HG02870 (cell line): ENCODE results near the gene MED15.
"Not testable (repeated sequence)": the region's sequence is repeated elsewhere in the genome, so short reads cannot be mapped to it uniquely, and the experiment has no call there.

ENCODE experiments used
- ATAC-seq: cut with Tn5 transposase; IDR thresholded peaks from one replicate; pipeline ENCODE4 v1.9.1; 2021; ENCODE audit warnings: mild to moderate bottlenecking, moderate library complexity; ENCODE audit not compliant: unreplicated experiment

Gene MED15

DNA sequence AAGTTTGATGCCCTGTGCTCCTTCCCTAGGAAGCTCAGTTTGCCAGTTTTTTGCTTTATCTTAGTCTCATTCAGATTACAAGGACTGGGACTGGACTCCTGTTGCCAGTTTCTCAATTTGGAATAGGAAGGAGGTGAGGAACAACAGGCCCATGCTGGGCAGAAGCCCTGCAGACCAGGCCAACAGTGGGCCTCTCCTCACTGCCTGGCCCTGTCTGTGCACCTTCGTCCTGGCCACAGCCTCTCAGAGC, 23.7 kb downstream of the MED15 start:
- no peak for ATAC-seq

DNA sequence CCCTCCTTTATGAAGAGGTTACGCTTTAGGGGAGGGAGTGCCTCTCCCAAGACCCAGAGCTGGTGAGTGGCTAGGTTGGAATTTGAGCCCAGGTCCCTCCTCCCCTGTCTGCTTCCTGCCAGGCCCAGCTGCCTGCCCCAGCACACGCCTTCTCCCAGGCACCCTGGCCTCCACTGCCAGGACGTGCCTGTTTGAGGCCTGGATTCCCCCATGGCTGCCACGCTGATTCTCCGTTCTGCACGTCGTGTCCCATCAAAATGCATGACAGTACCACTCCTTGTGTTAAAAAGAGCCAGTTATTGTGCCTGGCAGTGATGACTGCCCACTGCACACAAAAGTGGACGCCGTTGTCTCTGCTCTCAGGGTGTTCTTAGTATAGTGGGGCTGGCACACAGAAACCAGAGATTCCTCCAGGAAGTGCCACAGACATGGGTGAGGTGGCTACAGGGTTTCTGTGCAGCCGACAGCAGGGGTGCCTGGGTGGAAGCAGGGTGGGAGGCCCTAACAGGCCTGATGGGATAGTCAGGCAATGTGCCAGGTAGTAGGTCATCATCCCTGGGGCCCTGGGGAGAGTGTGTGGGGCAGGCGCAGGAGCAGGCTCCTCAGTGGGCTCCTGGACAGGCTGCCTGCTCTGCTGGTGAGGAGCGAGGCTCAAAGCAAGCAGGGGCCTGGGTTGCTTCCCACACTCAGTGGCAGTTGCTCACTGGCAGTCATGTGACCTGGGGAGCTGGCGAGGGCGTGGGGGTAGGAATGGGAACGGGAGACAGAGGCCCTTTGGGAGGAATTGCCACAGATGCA, 24.2 kb downstream of the MED15 start:
- no peak for ATAC-seq

DNA sequence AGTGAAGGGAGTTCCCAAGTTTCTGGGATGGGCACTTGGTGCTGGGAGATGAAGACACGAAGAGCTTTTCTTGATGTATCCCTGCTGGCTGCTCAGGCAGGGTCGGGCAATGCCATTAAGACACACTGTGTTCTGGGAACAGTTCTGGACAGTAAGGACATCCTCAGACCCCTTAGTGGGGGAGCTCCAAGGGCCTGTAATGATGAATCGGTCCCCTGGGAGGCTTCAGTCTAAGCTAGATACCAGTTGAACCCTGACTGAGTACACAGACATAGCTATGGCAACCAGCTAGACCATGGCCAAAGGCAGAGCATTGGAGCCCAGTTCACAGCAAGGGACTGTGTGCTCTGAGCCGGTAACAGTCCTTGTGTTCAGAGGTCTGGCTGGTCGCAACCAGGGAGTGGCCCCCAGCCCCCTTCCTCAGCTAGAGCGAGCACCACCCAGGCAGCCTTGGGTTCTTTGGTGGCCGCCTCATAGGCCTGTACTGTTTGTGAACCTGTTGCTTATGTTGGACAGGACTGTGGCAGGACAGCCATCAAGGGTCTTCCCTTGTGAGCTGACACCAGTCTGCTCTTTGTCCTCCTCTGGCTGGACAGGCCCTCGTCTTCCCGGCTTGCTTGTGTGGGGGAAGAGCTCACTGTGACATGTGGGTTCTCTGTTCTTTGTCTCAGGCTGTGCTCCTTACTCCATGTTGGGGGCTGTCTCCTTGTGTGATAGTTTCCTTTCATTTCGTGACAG, 25.0 kb downstream of the MED15 start:
- ATAC-seq = no peak

DNA sequence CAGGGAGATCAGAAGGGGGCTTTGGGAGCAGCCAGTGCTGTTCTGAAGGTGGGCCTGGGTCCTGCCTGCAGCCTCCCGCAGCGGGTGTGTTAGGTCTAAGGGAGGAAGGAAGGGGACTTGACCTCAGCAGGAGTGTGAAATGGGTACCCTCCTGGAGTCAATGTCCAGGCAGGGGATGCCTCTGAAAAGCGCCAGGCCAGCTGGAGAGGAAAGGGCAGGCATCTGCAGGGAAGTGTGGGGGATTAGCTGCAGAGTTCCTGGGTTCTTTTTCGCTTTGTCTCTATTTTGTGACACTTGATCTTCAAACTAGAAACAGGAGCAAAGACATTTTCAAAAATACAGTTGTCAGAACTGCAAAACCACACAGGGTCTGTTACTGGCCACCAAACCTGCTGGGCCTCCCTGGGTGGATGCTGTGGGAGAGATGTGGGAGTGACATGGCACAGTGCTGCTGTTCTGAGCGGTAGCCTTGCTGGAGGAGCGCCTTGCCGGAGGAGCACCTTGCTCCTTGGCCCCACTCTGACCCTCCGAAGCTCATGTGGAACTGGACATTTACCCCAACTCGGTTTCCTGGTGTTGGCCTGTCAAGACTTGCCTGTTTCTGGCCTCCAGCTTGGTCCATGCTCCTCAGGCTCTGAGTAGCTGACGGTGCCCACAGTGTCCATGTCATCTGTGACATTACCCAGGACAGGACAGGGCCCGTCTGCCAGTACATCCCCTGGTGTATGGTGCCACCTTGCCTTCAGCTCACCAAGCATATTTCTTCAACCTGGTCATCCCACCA, 25.9 kb downstream of the MED15 start:
- no peak for ATAC-seq

DNA sequence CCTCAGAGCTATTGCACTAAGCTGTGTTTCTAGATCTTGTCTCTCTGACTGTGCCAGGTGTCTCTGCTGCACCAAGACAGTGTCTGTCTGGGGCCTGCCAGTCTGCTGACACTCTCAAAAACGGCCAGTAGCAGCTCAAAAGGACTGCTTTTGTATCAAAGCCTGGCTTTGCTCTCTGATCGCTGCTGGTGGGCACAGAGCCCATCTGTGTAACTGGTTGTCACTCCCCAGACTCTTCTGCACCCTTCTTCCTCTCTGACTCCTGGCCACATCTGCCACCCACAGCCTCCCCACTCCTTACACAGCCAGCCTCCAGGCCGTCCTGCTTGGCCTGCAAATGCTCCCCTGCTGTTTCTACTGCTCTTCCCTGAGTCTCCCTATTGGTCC, 26.5 kb downstream of the MED15 start:
- ATAC-seq = no peak

DNA sequence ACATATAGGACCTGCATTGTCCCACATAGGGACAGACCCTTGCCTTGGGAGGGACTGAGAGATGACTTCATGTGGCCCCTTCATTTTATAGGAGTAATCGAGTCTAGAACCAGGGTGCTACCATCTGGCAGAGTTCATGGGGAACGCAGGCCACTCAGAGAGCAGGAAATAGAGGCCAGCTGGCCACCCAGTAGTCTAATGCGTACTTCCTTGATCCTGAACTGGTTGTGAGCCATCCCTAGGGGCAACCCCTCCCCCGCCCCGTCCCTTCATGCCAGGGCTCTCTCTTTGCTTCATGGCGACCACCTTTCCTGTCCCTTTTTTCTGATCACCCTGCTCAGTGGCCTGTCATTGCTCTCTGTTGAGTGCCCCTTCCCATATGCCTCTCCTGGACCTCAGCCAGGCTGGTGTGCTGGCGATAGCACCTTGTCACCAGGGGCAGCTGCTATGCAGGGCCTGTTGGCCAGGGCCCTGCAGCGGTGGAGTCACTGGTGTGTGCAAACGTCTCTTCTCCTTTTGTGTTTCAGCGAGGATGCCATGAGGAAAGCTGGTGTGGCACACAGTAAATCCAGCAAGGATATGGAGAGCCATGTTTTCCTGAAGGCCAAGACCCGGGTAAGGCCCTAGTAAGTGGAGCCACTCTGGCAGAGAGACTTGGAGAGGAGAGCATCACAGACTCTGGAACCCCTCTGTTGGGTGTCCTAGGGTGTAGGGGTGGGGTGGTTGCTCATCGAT, 29.3 kb downstream of the MED15 start:
- ATAC-seq = no peak

DNA sequence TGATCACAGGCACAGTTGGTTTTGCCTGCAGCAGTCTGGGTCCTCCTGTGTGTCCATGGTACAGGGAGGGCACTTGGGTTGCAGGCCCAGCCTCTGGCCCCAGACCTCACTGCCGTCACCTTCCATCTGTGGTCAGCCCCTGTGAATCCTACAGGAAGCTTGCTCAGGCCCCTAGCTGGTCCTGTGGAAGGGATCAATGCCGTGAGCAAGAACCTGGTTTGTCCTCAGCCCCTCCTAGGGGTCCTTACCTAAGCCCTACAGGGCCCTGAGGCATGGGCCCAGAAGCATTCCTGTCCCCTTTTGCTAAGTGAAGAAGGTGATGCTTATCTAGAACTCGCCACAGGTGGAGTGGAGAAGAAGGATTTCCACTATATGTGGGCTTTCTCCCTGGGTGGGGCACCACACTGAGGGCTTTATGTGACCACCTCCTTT, 29.9 kb downstream of the MED15 start:
- ATAC-seq = no peak

DNA sequence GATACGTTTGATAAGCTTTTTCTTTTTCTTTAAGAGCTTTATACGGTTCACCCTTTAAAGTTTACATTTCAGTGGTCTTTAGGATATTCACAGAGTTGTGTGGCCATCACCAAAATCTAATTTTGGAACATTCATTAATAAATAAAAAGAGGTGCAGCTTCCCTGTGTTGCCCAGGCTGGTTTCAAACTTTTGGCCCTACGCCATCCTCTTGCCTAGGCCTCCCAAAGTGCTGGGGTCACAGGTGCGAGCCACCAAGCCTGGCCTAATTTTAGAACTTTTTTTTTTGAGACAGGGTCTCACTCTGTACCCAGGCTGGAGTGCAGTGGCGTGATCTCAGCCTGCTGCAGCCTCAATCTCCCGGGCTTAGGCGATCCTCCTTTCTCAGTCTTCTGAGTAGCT, 30.6 kb downstream of the MED15 start:
- ATAC-seq = no peak

DNA sequence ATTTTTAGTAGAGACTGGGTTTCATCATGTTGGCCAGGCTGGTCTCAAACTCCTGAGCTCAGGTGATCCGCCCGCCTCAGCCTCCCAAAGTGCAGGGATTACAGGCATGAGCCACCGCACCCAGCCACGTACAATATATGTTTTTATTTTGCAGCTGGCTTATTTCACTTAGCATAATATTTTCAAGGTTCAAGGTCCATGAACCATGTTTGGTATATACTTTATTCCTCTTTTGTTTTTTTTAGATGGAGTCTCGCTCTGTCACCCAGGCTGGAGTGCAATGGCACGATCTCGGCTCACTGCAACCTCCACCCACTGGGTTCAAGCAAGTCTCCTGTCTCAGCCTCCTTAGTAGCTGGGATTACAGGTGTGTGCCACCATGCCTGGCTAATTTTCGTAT, 31.5 kb downstream of the MED15 start:
- not testable (repeated sequence) for ATAC-seq

DNA sequence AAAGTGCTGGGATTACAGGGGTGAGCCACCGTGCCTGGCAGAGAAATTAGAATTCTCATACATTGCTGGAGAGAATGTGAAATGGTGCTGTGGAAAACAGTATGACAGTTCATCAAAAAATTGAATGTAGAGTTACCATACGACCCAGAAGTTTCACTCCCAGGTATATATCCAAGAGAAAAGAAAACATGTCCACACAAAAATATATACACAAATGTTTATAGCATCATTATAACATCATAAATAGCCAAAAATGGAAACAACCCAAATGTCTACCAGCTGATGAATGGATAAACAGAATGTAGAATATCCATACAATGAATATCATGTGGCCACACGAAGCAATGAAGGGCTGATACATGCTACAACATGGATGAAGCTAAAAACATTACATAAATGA, 34.6 kb downstream of the MED15 start:
- ATAC-seq = no peak

DNA sequence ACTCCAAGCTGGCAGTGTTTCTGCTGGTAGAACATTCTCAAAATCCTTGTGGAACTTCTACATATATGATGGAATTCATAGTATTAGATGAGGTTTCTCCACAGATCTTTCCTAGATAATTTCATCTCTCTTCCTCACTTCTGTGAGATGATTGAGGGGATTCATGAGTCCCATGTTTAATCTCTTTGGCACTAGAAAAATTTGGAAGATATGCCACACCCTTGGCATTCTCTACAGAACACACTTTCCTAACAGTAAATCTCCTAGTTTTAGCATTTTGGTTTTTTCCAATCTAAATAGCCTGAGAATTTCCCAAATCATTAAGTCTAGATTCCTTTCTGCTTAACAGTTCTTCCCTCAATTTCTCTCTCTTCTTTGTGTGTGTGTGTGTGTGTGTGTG, 35.3 kb downstream of the MED15 start:
- no peak for ATAC-seq

DNA sequence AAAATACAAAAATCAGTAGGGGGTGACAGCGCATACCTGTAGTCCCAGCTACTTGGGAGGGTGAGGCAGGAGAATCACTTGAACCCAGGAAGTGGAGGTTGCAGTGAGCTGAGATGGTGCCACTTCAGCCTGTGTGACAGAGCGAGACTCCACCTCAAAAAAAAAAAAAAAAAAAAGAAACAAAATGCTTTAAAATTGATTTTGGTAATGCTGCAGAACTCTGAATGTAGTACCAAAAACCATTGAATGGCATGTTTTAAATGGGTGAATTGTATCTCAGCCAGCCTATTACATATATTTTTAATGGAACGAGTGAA, 37.9 kb downstream of the MED15 start:
- ATAC-seq = not testable (repeated sequence)

DNA sequence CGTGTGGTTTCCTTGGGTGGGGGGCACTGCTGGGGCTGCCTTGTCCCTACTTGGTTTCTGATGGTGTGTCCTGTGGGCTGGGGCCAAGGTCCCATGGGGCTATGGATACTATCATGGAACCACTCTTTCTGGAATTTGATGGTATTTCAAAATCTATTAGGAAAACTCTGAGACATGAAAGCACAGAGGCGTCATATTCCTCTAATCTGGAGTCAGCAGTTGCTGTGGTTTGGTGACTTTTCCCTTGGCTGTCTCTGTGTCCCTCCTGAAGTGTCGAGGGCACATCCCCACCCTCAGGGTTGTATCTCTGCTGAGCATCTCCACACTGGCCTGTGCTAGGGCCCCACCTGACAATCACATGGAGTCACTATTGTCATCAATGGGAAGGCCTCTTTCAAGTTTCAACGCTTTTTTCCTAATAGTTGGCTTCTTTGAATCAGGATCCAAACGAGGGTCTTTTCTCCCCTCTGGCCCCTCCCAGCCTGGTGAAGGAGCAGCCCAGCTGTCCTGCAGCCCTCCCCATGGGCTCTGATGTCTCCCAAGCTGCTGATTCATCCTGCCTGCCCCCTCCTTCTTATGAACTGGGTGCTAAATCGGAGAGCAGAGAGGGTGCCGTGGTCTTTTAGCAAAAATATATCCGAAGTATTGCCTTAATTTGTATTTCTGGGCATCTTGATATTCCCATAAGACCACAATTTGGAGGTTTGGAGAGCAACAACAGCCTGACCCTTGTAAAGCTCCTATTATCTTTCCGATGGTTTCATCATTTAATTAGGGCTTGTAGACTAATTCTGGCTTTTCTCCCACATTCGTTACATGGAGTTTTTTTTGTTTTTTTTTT, 38.5 kb downstream of the MED15 start:
- ATAC-seq = no peak

DNA sequence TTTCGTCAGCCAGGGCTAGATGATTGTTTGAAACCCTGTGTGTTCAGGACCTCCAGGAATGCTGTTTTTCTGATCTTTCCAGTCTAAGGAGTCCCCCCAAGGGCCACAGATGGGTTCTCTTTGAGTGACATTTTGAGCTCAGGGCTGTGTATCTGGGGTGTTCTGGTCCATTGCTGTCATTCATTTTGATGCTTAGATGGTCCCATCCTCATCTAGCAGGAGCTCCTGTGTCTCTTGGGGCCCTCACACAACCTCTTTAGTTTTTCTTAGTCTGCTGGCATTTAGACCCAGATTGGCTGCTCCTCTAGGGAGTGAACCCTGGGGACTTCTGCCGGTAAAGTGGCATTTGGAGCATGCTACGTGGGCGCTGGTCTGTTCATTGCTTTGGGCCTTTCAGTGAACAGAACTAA, 39.1 kb downstream of the MED15 start:
- ATAC-seq = no peak

DNA sequence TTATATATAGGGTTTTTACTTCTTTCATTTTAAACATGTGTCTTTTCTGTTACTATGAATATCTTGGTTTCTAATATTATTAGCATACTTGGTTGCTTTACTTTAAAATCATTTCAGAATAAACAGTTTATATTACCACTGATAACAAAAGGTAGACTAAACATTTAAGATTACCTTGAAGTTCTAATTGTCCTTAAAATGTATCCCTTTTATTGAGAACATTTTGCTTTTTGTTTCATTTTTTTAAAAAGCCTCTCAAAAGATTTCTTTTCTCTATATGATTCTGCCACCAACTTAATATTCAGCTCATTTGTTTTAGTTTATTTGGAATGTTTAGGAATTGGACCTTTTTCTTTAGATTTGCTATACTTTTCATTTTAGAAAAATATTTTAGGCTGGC, 39.6 kb downstream of the MED15 start:
- ATAC-seq = no peak

DNA sequence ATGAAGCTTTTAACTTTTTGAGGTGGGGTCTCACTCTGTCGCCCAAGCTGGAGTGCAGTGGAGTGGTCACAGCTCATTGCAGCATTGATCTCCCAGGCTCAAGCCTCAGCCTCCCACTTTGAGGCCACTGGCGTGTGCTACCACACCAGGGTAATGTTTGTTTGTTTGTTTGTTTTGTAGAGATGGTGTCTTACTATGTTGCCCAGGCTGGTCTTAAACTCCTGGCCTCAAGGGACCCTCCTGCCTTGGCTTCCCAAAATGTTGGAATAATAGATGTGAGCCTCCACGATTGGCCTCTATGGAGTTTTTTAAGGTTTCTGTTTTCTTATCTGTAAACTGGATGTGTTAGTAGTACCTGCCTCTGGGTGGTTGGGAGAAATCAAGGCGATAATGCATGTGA, 41.4 kb downstream of the MED15 start:
- no peak for ATAC-seq

DNA sequence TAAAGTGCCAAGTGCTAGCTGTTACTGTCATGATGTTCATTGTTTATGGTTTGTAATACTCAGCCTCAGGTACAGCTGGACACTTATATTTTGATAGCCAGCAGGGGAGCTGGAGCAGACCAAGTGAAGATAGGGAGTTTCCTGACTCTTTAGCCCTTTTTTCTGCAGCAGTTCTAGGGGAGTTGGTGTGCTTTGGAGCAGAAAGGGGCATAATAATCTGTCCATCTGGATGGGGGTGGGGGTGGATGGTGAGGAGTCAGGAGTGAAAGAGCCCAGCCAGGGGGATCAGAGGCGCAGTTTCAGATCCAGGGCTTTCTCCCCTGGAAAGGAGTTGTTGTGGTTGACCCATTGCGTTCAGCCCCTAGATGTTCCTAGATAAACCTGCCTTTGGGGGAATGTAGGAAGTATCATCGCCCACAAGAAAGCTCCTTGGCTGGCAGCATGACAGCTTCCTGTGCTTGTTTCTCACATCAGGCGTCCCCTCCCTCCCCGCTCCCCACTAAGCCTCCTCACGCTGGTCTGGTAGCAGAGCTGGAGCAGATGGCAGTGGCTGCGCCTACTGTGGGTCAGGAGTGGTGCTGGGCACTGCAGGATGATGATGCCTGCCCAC, 41.9 kb downstream of the MED15 start:
- ATAC-seq = no peak

DNA sequence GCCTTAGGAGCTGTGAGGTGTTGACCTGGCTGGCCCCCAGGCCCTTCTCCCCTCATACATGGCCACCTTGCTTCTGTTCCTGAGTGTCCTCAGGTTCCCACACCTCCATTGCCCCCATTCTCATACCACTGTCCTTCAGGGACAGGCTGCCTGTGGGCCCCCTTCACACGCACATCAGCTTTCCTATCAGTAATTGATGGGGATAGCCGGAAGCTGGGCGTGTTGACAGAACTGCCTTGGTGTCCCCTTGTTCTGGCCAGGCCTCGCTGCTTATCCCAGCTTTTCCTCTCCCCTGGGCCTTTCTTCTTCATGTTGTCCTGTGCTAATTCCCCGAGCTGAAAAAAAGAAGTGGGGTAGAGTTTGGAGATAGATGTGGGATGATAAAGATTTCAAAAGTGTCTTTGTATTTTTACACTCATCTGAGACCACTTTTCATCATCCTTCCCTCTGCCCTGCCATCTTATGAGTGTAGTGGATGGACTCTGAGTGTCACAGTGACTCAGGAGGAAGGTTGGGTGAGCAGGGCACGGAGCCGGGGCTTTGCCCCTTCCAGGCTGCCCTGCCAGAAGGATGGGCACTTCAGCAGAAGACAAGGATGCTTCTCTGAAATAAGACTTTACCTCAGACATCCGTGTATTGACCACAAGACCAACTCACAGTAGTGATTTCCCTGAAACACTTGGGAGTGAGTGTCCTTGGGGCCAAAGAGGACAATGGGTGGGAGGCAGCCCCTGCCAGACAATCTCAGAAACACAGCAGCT, 42.8 kb downstream of the MED15 start:
- ATAC-seq = no peak
